Mucosa of descending colon (tissue), 3 donors: Measurements from ENCODE around the gene LRRN4. TPM values are rescaled to one million over a fixed set of nuclear protein-coding genes. Genes with fewer than 3 reads are reported as not detected.

Experiments used
- ATAC-seq: fragments of 200-7000 bp; cut with Tn5 transposase; one replicate; pipeline ENCODE4 v1.9.1; 2020; ENCODE audit warnings: mild to moderate bottlenecking, moderate library complexity
- DNase-seq, 3 donors: peaks; one replicate each; pipeline ENCODE4 v3.0.0-alpha.2; 2020
- H3K36me3 ChIP-seq: fragments of 200-600 bp; one replicate; pipeline ENCODE4 v1.8.0; 2021; ENCODE audit warnings: low read depth, mild to moderate bottlenecking
- H3K4me1 ChIP-seq: fragments of 200-600 bp; one replicate; pipeline ENCODE4 v1.8.0; 2021; ENCODE audit warnings: low read depth, mild to moderate bottlenecking
- H3K4me3 ChIP-seq: fragments of 200-600 bp; one replicate; pipeline ENCODE4 v1.8.0; 2021; ENCODE audit warnings: mild to moderate bottlenecking
- H3K9me3 ChIP-seq: fragments of 200-600 bp; one replicate; pipeline ENCODE4 v1.8.0; 2021; ENCODE audit warnings: mild to moderate bottlenecking
- intact Hi-C, 2 donors: fragments of 100-400 bp; cut with DNase I in 1 of 2; cut with micrococcal nuclease in 1 of 2; formaldehyde crosslinking; loops; one replicate each; pipeline versions ENCODE4 v1.11.0 to v1.11.1; 2022; cut with DNase I, micrococcal nuclease
- total RNA-seq, 3 donors: library from RNA; stranded (reverse); fragmentation: NEBNext Ultra II Directional in 2 of 3; extraction: Animal tissue kit (Norgen Biotek cat#: 25700) in 2 of 3; gene quantifications; one replicate each; pipeline versions ENCODE4 v1.2.1 to v1.2.4, GENCODE V29; 2021 to 2023
- TF ChIP-seq, protein P1 (sequence below): fragments of 200-600 bp; IDR thresholded peaks from one replicate; pipeline ENCODE4 v1.8.0; 2022; ENCODE audit warnings: antibody characterized with exemption, mild to moderate bottlenecking
- donor health status: DM: no; HTN: no; CAD: no; lungs with moderate emphysema.
- donor health status: DM: no; HTN: no; CAD: no.
- donor health status: DM: no; HTN: yes; CAD: no.

Gene LRRN4
- total RNA-seq, 3 donors from 2014 or later = not detected

DNA sequence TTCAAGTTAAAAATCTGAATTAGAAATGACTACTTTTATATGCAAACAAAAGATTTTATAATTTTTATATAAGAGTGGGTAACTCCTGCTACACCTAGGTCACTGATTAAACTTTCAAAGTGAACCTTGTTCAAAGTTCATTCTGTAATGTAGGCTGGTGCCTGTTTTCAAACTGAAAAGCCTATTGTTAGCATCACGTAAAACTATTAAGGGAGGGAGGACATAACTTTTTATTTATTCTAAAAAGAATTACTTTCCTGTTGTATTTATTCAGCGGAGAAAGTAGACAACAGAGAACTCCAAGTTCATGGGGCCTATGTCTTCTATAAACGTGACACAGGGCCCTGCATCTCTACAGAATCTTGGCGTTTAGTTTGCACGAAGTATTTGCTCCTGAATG lies 41.5 kb upstream of the LRRN4 start:
- intact Hi-C loops = no loop called here
- TF ChIP-seq, protein P1, sequence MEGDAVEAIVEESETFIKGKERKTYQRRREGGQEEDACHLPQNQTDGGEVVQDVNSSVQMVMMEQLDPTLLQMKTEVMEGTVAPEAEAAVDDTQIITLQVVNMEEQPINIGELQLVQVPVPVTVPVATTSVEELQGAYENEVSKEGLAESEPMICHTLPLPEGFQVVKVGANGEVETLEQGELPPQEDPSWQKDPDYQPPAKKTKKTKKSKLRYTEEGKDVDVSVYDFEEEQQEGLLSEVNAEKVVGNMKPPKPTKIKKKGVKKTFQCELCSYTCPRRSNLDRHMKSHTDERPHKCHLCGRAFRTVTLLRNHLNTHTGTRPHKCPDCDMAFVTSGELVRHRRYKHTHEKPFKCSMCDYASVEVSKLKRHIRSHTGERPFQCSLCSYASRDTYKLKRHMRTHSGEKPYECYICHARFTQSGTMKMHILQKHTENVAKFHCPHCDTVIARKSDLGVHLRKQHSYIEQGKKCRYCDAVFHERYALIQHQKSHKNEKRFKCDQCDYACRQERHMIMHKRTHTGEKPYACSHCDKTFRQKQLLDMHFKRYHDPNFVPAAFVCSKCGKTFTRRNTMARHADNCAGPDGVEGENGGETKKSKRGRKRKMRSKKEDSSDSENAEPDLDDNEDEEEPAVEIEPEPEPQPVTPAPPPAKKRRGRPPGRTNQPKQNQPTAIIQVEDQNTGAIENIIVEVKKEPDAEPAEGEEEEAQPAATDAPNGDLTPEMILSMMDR = no peak
- no peak for DNase-seq

DNA sequence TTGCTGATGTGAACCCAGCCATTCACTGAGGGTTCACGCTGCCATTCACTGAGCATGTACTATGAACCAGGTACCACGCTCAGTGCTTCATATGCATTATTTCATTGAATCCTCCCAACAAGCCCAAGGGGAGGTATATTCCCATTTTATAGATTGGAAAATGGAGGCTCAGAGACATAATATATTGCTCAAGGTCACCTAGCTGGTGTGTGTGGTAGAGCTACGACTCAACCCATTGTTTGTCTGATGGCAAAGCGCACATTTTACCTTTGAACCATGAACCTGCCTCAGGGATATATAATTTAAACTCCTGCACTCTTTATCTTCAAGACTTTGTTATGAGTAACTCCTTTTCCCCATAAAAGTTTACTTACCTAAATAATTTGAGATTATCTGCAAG lies 40.7 kb upstream of the LRRN4 start:
- DNase-seq (no peak), ATAC-seq (peak; percentile 62)
- intact Hi-C loops = no loop called here
- Histone ChIP-seq H3K9me3 (no peaks in the 10 kb centered on the region), H3K36me3 (no peaks in the 10 kb centered on the region), H3K4me3 (no peak overlapping the region), H3K4me1 (peaks cover 12% of the 10 kb centered on the region)
- TF ChIP-seq, protein P1 = no peak

More for the DNA sequence above, 41.5 kb upstream of the LRRN4 start:
- peak; percentile 72 for ATAC-seq
- H3K9me3 ChIP-seq = no peaks in the 10 kb centered on the region
- H3K36me3 ChIP-seq = no peaks in the 10 kb centered on the region
- peaks cover 12% of the 10 kb centered on the region for H3K4me1 ChIP-seq
- H3K4me3 ChIP-seq = no peak overlapping the region

DNA sequence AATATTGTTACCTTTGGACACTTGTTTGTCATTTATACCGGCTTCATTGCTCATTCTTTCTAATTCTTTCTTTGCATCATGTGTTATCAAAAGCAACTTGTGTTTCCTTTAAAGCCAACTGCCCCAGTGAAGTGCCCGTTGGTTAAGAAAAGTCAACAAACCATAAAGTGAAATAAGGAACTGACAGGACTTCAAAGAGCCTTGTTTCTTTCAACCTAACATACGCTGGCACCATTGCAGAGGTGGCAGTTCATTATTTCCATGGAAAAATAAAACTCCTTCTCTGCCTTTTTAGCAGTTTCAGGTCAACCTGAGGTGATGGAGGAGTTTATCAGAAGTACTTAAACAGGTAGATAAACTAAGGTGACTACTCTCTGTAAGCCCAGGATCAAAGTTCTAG lies 40.2 kb upstream of the LRRN4 start:
- DNase-seq (peak in 1 of 3 donors; percentile 71), ATAC-seq (peak; percentile 92)
- Histone ChIP-seq H3K9me3 (no peaks in the 10 kb centered on the region), H3K4me3 (no peak overlapping the region), H3K4me1 (peaks cover 12% of the 10 kb centered on the region), H3K36me3 (no peaks in the 10 kb centered on the region)
- TF ChIP-seq, protein P1 = no peak
- intact Hi-C loops = no loop called here

DNA sequence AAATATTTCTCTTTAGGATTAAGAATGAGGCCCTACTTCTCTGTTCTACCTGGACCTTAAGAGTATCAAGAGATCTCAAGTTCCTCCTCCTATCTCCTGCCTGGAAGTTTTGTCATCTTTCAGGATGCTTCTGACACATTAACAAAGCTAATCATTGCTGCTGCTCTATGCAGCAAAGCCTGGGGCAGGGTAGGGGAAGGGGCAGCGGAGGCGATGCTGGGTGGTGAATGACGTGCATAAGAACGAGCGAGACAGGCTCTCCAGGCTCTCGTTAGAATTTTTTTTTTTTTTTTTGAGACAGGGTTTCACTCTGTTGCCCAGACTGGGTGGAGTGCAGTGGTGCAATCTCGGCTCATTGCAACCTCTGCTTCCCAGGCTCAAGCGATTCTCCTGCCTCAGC lies 37.8 kb upstream of the LRRN4 start:
- H3K9me3 ChIP-seq = no peaks in the 10 kb centered on the region
- intact Hi-C loops = no loop called here
- TF ChIP-seq, protein P1 = no peak
- no peak overlapping the region for H3K4me3 ChIP-seq
- no peak for DNase-seq
- H3K36me3 ChIP-seq = no peaks in the 10 kb centered on the region
- H3K4me1 ChIP-seq = peaks cover 12% of the 10 kb centered on the region
- ATAC-seq = no peak

- H3K36me3 ChIP-seq = peaks cover 5% of the 10 kb centered on the region
- TF ChIP-seq, protein P1 = no peak
- no peak overlapping the region for H3K4me3 ChIP-seq
- DNase-seq (no peak), ATAC-seq (no peak)
- intact Hi-C loops = no loop called here
- no peaks in the 10 kb centered on the region for H3K4me1 ChIP-seq
- H3K9me3 ChIP-seq = no peaks in the 10 kb centered on the region
Observed at GRCh38 chr20:6086868-6087267, 33.0 kb upstream of the LRRN4 start.

DNA sequence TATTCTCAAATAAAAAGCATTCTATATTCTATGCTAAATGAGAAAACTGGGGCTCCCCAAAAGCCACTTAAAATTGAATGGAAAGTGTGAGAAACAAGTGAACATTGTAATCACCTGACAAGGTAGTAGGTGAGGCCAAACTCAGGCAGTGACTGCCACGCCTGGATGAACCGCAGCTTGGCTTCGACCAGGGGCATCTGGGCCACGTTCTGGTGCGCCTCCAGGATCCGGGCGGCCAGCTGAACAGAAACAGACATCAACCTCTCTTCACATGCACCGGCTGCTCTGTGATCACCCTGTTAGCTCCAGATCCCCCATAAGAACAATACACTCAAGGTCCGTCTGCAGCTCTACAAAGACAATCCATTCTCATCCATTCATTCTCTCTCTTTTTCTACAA lies 30.1 kb upstream of the LRRN4 start:
- H3K36me3 ChIP-seq = peaks cover 5% of the 10 kb centered on the region
- TF ChIP-seq, protein P1 = no peak
- intact Hi-C loops = no loop called here
- ATAC-seq = no peak
- no peaks in the 10 kb centered on the region for H3K9me3 ChIP-seq
- no peaks in the 10 kb centered on the region for H3K4me1 ChIP-seq
- DNase-seq = no peak
- H3K4me3 ChIP-seq = no peak overlapping the region
